Cardiac muscle cell (in vitro differentiated cells and primary cell): Measurements from ENCODE around the gene SEMA4D. TPM values are rescaled to one million over a fixed set of nuclear protein-coding genes. Genes with fewer than 3 reads are reported as not detected.
A peak's percentile ranks its signal among the peaks of the same experiment; 100 is the strongest.

ENCODE experiments used
- DNase-seq, 2 donors: peaks; one replicate each; pipeline versions ENCODE4 v3.0.0 to v3.0.0-alpha.2; 2010 to 2017; ENCODE audit warnings: low read depth in 1 of 2, low spot score in 1 of 2
- H3K27ac ChIP-seq: fragments of 200-600 bp; sonication (generic); 2 replicates; pipeline ENCODE4 v1.5.1; 2016
- H3K27me3 ChIP-seq: fragments of 200-600 bp; sonication (generic); 2 replicates; pipeline ENCODE4 v1.6.0; 2016; ENCODE audit warnings: control low read depth
- H3K36me3 ChIP-seq: fragments of 200-600 bp; sonication (generic); 2 replicates; pipeline ENCODE4 v1.5.1; 2016; ENCODE audit warnings: control low read depth
- H3K4me1 ChIP-seq: fragments of 200-600 bp; sonication (generic); 2 replicates; pipeline ENCODE4 v1.8.1; 2017; ENCODE audit warnings: low read depth, mild to moderate bottlenecking, mixed run types
- H3K4me3 ChIP-seq: fragments of 200-600 bp; sonication (generic); 2 replicates; pipeline ENCODE4 v1.5.1; 2016; ENCODE audit warnings: mild to moderate bottlenecking
- H3K9me3 ChIP-seq: fragments of 200-600 bp; sonication (generic); 2 replicates; pipeline ENCODE4 v1.5.1; 2017; ENCODE audit warnings: low read depth, mild to moderate bottlenecking, control low read depth
- CTCF ChIP-seq: IDR thresholded peaks from 2 replicates; pipeline ENCODE4 v1.5.1; 2012; ENCODE audit warnings: low read depth, mild to moderate bottlenecking, low read length
- polyA plus RNA-seq: library from polyadenylated mRNA; unstranded; fragments of >200 nt; fragmentation: Nextera tagmentation; extraction: Ambion mirVana; gene quantifications from 2 replicates; pipeline ENCODE4 v1.2.1, GENCODE V29; 2016
- total RNA-seq: library from RNA; depleted of rRNA; stranded (reverse); fragments of >200 nt; gene quantifications from 2 replicates; pipeline ENCODE4 v1.2.3, GENCODE V29; 2016

Gene SEMA4D
- total RNA-seq (14.5 and 34.2 TPM in 2 replicates), polyA plus RNA-seq (16.5 and 28.2 TPM in 2 replicates)

GRCh38 chr9:89497978-89498851, at the start of gene SEMA4D:
Gene SEMA4D, minus strand, starts transcription at chr9:89498113. Its CDS starts 92,657 bp downstream, at chr9:89405456.
- TF ChIP-seq CTCF, result no peak
- H3K4me3 ChIP-seq, result peak within 1 kb of the TSS; percentile 91
- no peaks in the 10 kb centered on the region for H3K36me3 ChIP-seq
- DNase-seq, result peak; percentile 66 to 83
- no peaks in the 10 kb centered on the region for H3K9me3 ChIP-seq
- peaks cover 27% of the 10 kb centered on the region for H3K4me1 ChIP-seq
- H3K27me3 ChIP-seq, result no peaks in the 10 kb centered on the region
- H3K27ac ChIP-seq, result peak within 1 kb of the TSS; percentile 74

GRCh38 chr9:89547000-89547399, 49.1 kb upstream of the SEMA4D start:
- no peaks in the 10 kb centered on the region for H3K4me1 ChIP-seq
- H3K27ac ChIP-seq, result no peak overlapping the region
- DNase-seq, result no peak
- no peaks in the 10 kb centered on the region for H3K36me3 ChIP-seq
- no peaks in the 10 kb centered on the region for H3K27me3 ChIP-seq
- no peak for TF ChIP-seq CTCF
- no peaks in the 10 kb centered on the region for H3K9me3 ChIP-seq
- no peak overlapping the region for H3K4me3 ChIP-seq

- no peaks in the 10 kb centered on the region for H3K27me3 ChIP-seq
- H3K4me3 ChIP-seq, result no peak overlapping the region
- no peaks in the 10 kb centered on the region for H3K4me1 ChIP-seq
- DNase-seq, result no peak
- no peak for TF ChIP-seq CTCF
- no peaks in the 10 kb centered on the region for H3K9me3 ChIP-seq
- H3K27ac ChIP-seq, result no peak overlapping the region
- no peaks in the 10 kb centered on the region for H3K36me3 ChIP-seq
Observed at GRCh38 chr9:89544279-89544661, 46.4 kb upstream of the SEMA4D start.

GRCh38 chr9:89543621-89544278, 45.8 kb upstream of the SEMA4D start:
- H3K27me3 ChIP-seq, result no peaks in the 10 kb centered on the region
- TF ChIP-seq CTCF, result no peak
- H3K27ac ChIP-seq, result no peak overlapping the region
- DNase-seq, result no peak
- H3K36me3 ChIP-seq, result no peaks in the 10 kb centered on the region
- H3K9me3 ChIP-seq, result no peaks in the 10 kb centered on the region
- no peaks in the 10 kb centered on the region for H3K4me1 ChIP-seq
- H3K4me3 ChIP-seq, result no peak overlapping the region

- Histone ChIP-seq H3K4me1 (no peaks in the 10 kb centered on the region), H3K4me3 (no peak overlapping the region), H3K36me3 (no peaks in the 10 kb centered on the region), H3K9me3 (no peaks in the 10 kb centered on the region), H3K27me3 (no peaks in the 10 kb centered on the region), H3K27ac (no peak overlapping the region)
- TF ChIP-seq CTCF, result no peak
- no peak for DNase-seq
Observed at GRCh38 chr9:89543111-89543510, 45.2 kb upstream of the SEMA4D start.
